ENCODE measurements around the gene P2RY8.
"Not testable (repeated sequence)": the region's sequence is repeated elsewhere in the genome, so short reads cannot be mapped to it uniquely, and the experiment has no call there.

The P2RY8 gene

GRCh38 chrX:1518512-1518911 lies 18.5 kb downstream of the P2RY8 start:
- no peak for DNase-seq

GRCh38 chrX:1516596-1517104 lies 20.3 kb downstream of the P2RY8 start:
- no peak for DNase-seq

- DNase-seq: no peak
Observed at GRCh38 chrX:1511829-1512228, 25.2 kb downstream of the P2RY8 start.

- no peak for DNase-seq
Observed at GRCh38 chrX:1511150-1511549, 25.8 kb downstream of the P2RY8 start.

- DNase-seq: no peak
Observed at GRCh38 chrX:1507511-1508463, 29.2 kb downstream of the P2RY8 start.

- no peak for DNase-seq
Observed at GRCh38 chrX:1506916-1507315, 30.1 kb downstream of the P2RY8 start.

- no peak for DNase-seq
Observed at GRCh38 chrX:1502853-1503252, 34.1 kb downstream of the P2RY8 start.

- no peak for DNase-seq
Observed at GRCh38 chrX:1502241-1502640, 34.7 kb downstream of the P2RY8 start.

- no peak for DNase-seq
Observed at GRCh38 chrX:1500701-1501624, 36.0 kb downstream of the P2RY8 start.

- DNase-seq: no peak
Observed at GRCh38 chrX:1496076-1496475, 40.9 kb downstream of the P2RY8 start.

GRCh38 chrX:1493877-1494510 lies 43.0 kb downstream of the P2RY8 start:
- DNase-seq: no peak

- DNase-seq: no peak
Observed at GRCh38 chrX:1493412-1493811, 43.6 kb downstream of the P2RY8 start.

- DNase-seq: no peak
Observed at GRCh38 chrX:1492421-1493012, 44.5 kb downstream of the P2RY8 start.

GRCh38 chrX:1491851-1492349 lies 45.1 kb downstream of the P2RY8 start:
- DNase-seq: peak; percentile 17

GRCh38 chrX:1491248-1491647 lies 45.7 kb downstream of the P2RY8 start:
- DNase-seq: not testable (repeated sequence)

GRCh38 chrX:1490723-1491122 lies 46.3 kb downstream of the P2RY8 start:
- not testable (repeated sequence) for DNase-seq

GRCh38 chrX:1489354-1489753 lies 47.6 kb downstream of the P2RY8 start:
- DNase-seq: not testable (repeated sequence)

GRCh38 chrX:1488745-1489144 lies 48.2 kb downstream of the P2RY8 start:
- no peak for DNase-seq

GRCh38 chrX:1488141-1488540 lies 48.8 kb downstream of the P2RY8 start:
- no peak for DNase-seq

- no peak for DNase-seq
Observed at GRCh38 chrX:1487401-1487800, 49.6 kb downstream of the P2RY8 start.

- no peak for DNase-seq
Observed at GRCh38 chrX:1486749-1487361, 50.1 kb downstream of the P2RY8 start.
